ELR (cell line): Measurements from ENCODE around the gene MLXIPL.
"Not testable (repeated sequence)": the region's sequence is repeated elsewhere in the genome, so short reads cannot be mapped to it uniquely, and the experiment has no call there.

Experiments
- DNase-seq: peaks from one replicate; pipeline ENCODE4 v3.0.0-alpha.2; 2015; ENCODE audit warnings: low read depth

The MLXIPL gene

DNA sequence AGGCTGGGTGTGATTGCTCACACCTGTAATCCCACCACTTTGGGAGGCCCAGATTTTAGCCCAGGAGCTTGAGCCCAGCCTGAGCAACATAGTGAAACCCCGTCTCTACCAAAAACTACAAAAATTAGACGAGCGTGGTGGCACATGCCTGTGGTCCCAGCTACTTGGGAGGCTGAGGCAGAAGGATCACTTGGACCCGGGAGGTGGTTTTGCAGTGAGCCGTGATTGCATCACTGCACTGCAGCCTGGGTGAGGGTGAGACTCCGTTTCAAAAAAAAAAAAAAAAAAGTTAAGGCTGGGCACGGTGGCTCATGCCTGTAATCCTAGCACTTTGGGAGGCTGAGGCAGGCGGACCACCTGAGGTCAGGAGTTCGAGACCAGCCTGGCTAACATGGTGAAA is 43.3 kb downstream of the MLXIPL start:
- not testable (repeated sequence) for DNase-seq

DNA sequence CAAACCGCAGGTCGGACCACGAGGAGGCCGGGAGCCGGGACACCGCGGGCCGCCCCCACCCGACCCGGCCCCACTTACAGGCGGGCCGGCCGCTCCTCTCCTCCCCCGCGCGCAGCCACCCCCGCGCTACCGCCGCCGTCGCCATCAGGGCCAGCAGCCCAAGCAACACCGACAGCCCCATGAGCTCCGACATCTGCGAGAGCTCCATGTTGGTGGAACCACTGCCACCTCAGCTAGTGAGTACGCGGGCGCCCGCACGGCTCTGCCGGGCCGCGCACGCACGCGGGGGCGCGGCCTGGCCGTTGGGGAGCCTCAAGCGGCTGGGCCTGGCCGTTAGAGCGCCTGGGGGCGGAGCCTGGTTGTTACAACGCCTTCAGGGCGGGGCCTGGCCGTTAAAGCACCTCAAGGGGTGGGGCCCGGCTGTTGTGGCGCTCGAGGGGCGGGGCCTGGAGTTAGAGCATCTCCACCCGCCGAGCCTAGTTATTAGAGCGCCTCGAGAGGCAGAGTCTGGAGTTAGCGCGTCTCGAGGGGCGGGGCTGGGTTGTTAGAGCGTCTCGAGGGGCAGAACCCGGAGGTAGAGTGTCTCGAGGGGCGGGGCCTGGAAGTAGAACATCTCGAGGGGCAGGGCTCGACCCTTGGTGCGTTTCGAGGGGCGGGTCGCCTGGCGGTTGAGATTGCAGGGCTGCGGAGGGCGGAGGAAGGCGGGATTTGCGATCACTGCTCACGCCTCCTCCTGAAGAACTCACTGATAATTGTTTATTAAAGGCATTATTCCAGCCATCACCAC is 45.8 kb downstream of the MLXIPL start, which contains the start of gene TBL2:
Gene TBL2 (minus strand): TSS at position 238 of the 787 bp plus-strand sequence. CDS start 30 bp downstream, at position 208.
- DNase-seq: peak; percentile 98

DNA sequence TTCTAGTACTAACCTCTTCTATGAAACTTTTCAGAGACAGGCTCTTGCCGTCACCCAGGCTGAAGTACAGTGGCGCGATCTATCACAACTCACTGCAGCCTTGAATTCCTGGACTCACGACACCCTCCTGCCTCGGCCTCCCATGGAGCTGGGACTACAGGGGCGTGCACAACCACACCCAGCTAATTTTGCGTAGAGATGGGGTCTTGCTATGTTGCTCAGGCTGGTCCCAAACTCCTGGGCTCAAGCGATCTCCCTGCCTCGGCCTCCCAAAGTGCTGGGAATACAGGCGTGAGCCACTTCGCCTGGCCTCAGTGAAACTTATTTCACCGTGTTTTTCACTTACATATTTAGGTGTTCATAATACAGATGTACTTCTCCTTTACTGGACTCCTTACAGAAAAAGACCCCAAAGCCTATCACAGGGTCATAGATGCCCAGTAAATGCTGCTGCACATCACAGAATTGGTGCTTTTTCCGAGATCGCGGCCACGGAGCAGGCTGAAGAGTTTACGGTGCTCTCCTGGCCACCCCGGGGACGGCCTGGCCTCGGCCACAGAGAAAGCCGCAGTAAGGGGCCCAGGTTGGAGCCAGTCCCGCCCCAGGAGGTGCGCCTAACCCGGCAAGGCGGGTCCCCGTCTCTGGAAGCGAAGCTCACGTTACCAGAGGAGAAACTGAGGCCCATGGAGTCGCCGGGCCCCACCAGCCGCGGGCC is 46.5 kb downstream of the MLXIPL start:
- DNase-seq: peak; percentile 40

DNA sequence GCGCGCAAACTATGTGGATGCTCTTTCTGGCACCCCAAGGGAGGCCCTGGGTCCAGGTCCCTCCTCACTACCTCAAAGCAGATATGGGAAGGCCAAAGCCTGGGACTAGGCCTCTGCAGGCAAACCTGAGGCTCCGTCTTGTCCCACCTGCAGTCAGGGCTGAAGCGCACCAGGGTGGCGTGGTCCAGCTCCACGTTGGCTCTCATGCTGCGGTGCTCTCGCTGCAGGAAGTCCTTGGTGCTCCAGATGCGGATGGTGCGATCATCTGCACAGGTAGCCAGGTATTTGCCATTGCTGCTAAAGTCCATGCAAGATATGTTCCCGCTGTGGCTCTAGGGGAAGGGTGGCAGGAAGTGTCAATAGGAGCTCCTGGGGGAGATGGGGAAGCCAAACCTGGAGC is 50.5 kb downstream of the MLXIPL start:
- DNase-seq: no peak

DNA sequence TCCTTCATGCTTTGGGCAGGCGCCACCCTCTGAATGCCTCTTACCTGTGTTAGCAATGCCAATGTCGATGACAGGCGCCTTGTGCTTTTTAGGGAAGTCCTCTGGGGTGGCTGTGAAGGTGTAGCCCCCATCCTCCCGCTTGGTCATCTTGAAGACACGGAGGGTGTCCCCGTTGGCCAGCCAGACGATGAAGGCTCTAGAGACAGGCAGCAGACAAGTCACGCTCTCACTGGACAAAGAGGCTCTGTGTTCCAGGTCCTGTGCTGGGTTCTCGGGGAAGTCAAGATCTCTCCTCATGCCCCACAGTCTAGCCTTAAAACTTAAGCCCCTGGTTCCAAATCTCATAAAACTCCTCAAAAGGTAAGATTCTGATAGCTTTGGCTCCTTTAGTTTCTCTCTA is 51.0 kb downstream of the MLXIPL start:
- no peak for DNase-seq

DNA sequence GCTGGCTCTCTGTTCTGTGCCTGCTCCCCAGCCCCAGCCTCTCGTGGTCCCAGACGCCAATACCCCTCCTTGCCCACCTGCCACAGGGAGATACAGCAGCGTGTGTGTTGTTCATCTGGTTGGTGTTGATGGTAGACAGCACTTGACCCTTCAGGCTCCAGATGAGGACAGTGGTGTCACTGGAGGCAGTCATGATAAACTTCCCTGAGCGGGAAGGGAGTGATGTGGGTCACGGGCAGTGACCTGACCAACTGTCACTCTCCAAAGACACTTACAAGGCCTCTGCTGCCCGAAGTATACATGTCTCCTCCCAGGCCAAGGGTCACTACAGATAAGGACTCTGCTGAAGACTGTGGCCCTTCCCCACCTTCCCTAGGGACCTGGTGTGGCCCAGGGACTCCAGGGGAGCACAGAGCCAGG is 51.5 kb downstream of the MLXIPL start:
- no peak for DNase-seq

DNA sequence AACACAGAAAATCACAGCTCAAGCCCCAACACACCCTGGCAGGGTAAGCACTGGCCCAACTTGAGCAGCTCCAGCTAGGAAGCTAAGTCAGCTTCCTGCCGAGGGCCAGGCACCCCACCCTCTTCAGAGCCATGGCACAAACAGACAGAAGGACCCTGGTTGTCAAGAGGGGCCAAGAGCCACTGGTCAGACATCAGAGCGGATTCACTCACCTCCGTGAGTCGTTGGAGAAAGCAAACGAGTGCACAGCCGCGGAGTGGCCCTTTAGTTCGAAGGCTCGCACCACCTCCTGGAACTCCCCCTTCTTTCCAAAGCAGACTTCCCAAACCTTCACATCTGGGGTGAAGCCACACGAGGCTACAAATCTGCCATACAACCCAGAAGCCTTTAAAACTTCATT is 53.3 kb downstream of the MLXIPL start:
- no peak for DNase-seq

DNA sequence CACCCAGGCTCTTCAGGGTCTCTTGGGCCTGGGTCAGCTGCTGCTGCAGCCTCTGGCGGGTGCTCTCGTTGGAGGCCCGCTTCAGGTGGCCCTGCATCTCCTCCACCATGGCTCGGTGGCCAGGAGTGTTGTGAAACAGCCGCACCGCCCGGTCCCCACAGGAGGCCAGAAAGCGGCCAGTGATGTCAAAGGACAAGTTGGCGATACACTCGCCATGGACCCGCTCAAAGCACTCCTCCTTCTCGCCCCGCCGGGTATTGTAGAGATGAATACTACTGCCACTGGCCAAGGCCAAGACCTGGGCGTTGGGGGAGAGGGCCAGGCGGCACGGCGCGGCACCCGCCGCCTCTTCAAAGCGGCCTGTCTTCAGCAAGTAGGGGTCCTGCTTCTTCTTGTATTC is 53.8 kb downstream of the MLXIPL start:
- no peak for DNase-seq

DNA sequence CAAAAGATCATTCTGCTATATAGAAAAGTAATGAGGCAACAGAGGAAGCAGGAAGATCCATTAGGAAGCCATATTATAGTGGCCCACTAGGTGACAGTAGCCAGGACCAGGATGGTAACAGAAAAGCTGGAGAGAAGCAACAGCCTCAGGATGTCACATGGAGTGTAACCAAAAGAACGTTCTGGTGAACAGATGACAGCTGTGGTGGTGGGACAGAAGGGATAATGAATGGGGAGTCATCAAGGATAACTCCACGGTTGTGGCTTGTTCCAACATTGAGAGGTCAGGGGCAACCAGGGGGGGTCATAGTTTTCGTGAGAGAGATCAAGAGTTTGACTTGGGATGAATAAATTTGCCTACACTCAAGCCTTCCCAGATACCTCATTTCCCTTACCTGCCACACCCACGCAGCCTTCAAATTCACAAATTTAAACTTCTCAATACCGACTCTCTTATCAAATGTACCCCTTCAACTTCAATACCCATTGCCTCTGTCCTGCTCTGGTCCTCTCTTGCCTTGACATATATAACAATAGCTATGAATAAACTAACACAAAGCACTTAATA is 55.2 kb downstream of the MLXIPL start:
- no peak for DNase-seq

DNA sequence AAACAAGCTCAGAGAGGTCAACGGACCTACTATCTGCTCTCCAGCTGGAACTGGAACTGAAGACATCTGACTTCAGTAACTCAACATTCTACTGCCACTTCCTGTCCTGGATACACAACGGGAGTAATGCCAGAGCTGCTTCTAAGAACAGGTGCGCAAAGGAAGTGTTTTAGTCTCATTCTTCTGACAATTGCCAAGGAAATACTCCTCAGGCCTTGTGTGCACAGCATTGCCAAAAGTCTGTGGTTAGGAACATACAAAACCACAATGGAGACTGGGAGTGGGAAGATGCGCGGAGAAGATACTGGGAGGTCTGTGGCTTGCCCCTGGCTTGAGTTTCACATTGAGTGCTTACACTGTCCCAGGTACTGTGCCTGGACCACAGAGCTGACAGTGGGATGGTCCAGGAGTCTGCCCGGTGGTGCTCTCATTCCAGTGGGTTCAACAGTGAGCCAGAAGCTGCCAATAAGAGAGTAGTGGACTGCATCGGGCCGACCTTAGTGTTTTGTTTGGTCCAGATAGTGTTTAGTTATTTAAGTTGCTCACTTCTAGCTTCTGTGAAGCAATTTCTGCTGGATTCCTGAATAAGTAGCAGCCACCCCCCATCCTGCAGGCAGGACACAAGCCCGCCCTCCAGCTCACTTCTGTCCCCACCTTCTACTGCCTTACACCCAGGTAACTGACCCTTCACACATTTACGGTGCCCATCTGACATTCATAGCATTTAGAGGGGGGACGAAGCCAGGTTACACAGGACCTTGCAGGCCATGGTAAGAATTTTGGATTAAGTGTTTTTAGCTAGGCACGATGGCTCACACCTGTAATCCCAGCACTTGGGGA is 56.3 kb downstream of the MLXIPL start:
- DNase-seq: no peak

DNA sequence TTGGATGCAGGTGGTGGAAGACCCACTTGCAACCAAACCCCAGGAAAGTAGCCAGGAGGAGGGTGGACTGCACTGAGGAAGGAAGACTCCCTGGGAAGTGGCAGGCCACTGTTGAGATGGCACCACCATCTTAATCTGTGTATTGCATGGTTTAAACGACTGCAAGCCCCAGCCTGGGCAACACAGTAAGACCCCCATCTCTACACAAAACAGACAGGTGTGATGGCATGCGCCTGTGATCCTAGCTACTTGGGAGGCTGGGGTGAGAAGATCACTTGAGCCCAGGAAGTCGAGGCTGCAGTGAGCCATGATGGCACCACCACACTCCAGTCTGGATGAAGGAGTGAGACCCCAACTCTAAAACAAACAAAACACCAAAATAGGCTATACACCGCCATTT is 57.2 kb downstream of the MLXIPL start:
- DNase-seq: no peak

DNA sequence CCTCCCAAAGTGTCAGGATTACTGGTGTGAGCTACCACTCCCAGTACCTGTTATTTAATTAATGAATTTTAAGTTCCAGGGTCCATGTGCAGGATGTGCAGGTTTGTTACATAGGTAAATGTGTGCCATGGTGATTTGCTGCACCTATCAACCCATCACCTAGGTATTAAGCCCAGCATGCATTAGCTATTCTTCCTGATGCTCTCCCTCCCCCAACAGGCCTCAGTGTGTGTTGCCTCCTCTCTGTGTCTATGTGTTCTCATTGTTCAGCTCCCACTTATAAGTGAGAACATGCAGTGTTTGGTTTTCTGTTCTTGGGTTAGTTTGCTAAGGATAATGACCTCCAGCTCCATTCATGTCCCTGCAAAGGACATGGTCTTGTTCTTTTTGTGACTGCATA is 57.9 kb downstream of the MLXIPL start:
- DNase-seq: not testable (repeated sequence)

DNA sequence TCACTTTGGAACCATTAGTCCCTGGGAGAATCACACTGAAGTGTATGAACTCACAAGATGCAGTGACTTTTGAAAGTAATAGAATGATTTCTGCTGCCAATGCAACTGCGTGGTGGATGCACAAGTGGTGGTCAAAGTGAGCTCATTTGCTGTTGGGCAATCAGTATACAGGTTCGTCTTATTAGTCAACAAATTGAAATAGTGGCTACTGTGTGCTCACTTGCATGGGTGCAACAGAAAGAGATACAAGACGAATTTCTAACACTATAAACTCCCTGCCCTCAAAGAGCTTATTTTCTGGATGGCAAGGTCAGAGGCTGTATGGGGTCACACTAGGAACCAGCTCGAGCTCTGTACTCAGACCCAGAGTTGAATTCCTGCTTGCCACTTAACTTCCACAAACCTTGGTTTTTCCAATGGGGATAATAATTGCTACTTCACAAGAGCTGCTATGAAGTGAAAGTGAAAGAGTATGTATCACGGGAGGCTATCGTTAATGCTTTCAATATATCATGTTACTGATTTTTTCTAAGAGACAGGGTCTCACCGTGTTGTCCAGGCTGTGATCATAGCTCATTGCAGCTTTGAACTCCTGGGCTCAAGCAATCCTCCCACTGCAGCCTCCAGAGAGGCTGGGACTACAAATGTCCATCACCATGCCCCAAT is 58.5 kb downstream of the MLXIPL start:
- DNase-seq: no peak

DNA sequence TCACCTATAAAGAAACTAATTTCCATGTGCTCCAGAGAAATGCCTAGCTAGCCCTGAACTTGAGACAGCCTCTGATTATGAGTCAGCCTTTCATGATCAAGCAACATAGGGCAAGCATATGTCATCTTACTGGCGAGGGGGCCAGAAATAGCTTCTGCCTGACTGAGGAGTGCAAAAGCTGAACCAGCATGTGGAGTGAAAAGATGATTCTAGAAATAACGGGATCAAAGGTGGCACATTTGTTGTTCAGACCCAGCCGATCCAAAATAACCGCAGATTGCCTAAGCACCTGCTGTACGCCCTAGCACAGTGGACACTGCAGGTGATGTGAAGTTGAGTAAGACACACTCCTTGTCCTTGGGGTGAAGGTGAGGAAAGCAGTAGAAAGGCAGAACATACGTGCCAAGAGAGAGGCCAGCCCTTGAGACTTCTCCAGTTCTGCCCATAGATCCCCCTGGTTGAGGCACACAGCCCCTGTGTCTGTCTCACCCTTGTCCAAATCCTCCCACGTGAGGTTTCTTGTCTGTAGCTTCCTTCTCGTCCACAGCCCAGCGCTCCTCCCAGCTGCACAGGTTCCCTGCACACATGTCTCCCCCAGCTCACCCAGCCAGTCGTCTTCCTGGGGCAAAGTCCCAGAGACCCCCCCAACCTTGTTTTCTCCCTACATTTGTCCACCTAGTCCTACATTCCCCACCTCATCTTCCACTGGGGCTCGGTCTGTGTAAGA is 64.0 kb downstream of the MLXIPL start:
- DNase-seq: peak; percentile 89

DNA sequence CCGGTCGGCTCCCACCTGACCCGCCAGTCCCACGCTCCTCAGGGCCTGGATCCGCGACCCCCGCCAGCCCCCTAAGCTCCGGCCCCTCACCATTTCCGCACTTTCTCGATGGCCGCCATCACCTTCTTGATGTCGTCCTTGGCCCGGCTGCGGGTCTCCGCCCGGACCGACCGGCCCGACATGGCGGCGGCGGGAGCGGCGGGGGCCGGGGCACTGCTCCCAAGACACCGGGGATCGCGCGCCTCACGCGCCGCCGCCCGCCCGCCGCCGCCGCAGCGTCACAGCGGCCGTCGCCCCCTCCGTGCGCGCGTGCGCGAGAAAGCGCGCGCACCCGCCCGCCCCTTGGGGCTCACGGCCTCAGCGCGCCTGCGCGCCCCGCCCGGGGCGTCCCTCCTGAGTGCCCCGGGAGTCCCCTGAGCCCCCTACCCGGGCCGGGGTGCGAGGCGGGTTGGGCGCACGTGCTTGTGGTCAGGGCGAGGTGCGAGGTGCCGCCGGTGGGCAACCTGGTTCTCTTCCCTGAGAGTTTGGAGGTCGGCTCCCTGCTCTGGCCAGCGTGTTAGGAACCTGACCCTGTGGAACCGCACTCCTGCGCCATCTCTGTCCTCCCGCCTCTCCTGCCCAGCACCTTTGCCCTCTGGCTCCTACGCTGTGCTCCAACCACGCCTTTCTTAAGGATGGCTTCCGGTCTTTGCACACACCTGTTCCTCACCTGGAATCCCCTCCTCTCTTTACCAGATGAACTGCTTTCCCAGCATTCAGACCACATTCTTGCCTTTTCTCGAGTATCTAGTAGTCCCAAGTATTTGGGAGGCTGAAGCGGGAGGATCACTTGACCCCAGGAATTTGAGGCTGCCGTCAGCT is 66.7 kb downstream of the MLXIPL start, which contains the start of gene BCL7B:
Gene BCL7B (minus strand): TSS at position 294 of the 861 bp plus-strand sequence. CDS start 112 bp downstream, at position 182.
- DNase-seq: peak; percentile 69

DNA sequence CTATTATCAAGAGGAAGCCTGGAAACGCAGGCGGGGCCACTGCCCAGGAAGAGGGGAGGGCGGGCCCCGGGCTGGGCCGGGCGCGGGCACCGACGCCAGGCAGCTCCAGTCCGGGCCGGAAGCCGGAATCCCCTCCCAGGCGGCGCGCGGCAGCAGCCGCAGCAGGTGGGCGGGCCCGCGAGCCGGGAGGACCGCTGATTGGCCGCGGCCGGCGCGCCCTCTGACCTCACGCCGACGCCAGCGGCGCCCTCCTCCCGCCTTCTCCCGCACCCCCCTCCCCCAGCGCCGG is 67.3 kb downstream of the MLXIPL start:
- peak; percentile 92 for DNase-seq

DNA sequence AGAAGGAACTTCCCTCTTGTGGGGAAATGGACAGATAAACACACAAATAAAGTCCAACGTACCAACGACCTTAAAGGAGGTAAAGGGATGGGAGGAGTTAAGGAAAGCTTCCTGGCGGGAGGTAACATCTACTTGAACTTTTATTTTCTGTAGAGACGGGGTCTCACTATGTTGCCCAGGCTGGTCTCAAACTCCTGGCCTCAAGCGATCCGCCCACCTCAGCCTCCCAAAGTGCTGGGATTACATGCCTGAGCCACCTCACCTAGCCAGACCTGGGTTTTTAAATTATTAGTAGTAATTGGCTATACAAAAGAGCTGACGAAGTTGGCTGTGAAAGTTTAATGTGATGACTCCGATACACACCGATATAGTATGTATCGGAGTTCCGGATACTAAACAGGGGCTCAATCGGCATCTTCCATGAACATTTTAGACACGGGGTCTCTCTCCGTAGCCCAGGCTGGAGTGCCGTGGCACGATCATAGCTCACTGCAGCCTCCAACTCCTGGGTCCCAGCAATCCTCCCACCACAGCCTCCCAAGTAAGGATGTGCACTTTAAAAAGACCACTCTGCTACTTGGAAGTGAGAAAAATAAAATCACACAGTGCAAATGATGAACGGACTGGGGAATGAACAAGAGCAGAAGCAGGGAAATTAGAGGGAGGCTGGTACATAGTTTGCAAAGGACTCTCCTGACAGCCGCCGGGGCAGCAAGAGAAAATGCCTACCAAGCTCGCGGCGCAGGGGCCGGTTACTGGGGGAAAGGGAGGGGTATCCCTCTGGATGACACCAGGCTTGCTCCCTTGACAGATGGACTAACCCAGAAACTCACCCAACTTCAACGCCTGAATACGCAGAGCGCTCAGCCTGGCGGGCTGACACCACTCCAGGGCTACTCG is 67.9 kb downstream of the MLXIPL start:
- DNase-seq: no peak

DNA sequence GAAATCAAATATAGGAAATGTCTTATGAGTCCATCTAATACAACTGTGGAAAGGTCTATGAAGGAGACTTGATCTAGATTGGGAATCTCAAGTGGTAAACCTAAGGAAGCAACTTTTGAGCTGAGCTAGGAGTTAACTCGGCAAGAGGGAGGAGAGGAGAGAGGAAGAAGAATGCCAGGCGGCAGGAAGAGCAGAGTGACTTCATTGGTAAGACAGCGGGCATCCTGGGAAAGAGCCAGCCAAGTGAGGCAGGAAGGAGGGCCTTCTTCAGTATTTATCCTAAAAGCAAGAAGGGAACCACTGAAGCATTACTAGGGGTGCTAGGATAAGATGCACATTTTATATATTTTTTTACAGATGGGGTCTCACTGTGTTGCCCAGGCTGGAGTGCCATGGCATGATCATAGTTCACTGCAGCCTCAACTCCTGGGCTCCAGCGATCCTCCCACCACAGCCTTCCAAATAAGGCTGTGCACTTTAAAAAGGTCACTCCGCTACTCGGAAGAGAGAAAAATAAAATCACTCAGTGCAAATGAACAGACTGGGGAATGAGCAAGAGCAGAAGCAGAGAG is 68.8 kb downstream of the MLXIPL start:
- peak; percentile 24 for DNase-seq

DNA sequence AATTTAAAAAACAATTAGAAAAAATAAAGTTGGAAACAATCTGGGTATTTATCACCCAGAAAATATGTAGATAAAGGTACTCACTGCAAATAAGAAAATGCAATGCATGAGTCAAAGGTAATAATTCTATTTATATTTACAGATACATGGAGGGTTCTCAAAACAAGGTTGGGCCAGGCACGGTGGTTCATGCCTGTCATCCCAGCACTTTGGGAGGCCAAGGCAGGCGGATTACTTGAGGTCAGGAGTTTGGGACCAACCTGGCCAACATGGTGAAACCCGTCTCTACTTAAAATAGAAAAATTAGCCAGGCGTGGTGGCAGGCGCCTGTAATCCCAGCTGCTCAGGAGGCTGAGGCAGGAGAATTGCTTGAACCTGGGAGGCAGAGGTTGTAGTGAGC is 74.2 kb downstream of the MLXIPL start:
- not testable (repeated sequence) for DNase-seq
